HEK293 (cell line): ENCODE results near the gene TSR1.

Source experiments
- KLF16 ChIP-seq: fragments of 450-650 bp; formaldehyde crosslinking; IDR thresholded peaks from 2 replicates; pipeline ENCODE4 v1.5.1; 2017; ENCODE audit warnings: missing biosample characterization, missing genetic modification characterization
- ZNF138 ChIP-seq: fragments of 450-650 bp; formaldehyde crosslinking; IDR thresholded peaks from 2 replicates; pipeline ENCODE4 v1.5.1; 2016; ENCODE audit warnings: missing biosample characterization, missing genetic modification characterization, borderline replicate concordance

- no peak for TF ChIP-seq ZNF138 (tag by site-specific recombination)
- no peak for TF ChIP-seq KLF16
Observed at GRCh38 chr17:2312736-2313135, 23.5 kb downstream of the TSR1 start.
